ENCODE results near the gene GPC4.
A peak's percentile ranks its signal among the peaks of the same experiment; 100 is the strongest.

GPC4 gene

DNA sequence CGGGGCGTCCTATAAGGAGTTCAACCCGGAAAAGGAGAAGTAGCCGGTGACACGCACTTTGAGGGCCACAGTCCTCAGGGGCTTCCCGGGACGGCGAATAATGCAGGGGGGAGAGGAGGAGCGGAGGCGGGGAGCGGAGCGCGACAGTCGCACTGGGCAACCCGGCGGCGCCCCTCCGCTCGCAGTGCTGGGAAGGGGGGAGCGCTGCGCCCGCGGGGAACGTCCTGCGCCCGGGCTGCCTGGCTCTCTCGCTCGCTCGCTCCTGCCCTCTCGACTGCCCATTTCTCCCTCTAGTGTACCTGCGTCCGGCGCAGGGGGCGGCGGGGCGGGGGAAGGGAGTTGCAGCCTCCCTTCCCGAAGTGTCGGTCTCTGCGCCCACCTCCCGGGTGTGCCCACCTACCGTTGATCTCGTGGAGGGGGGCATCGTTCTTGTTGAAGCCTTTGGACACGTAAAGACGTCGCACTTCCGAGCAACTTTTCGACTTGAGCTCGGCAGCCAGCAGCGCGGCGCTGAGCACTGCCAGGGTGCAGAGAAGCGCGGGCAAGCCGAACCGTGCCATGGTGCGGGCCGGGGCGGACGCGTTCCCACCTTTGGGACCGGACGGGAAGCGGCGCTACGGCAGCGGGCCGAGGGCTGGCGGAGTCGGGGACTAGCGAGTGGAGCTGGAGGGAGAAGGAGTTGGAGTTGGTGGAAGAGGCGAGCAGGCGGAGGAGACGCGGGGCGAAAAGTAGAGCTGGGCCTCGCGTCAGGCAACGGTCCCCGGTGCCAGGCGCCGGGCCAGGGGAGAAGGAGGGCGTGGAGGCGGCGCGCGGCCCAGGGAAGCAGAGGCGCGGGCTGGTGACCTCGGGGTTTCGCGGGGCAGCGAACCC is 648 bp downstream of the GPC4 start:
- peak overlapping the region; percentile 64 for H3K9ac ChIP-seq (ENCODE audit: insufficient read length)
- no peak for DNase-seq (ENCODE audit: low read depth, low spot score)
- peak overlapping the region; percentile 85 for H3K4me3 ChIP-seq
- H3K9me3 ChIP-seq (ENCODE audit: low read depth, low read length) = no peaks in the 10 kb centered on the region
- H3K27ac ChIP-seq = no peak overlapping the region
- H3K36me3 ChIP-seq (ENCODE audit: insufficient read depth, low read length) = no peaks in the 10 kb centered on the region
- TF ChIP-seq FOXP2 (optimal IDR thresholded peaks at IDR 0.05; ENCODE audit: control extremely low read depth, extremely low read length, insufficient read depth) = no peak
- TF ChIP-seq POLR2AphosphoS5 (IDR thresholded peaks at IDR 0.05; ENCODE audit: borderline replicate concordance, low read depth, low read length) = no peak
- no peak for TF ChIP-seq EZH2 (IDR thresholded peaks at IDR 0.05)

DNA sequence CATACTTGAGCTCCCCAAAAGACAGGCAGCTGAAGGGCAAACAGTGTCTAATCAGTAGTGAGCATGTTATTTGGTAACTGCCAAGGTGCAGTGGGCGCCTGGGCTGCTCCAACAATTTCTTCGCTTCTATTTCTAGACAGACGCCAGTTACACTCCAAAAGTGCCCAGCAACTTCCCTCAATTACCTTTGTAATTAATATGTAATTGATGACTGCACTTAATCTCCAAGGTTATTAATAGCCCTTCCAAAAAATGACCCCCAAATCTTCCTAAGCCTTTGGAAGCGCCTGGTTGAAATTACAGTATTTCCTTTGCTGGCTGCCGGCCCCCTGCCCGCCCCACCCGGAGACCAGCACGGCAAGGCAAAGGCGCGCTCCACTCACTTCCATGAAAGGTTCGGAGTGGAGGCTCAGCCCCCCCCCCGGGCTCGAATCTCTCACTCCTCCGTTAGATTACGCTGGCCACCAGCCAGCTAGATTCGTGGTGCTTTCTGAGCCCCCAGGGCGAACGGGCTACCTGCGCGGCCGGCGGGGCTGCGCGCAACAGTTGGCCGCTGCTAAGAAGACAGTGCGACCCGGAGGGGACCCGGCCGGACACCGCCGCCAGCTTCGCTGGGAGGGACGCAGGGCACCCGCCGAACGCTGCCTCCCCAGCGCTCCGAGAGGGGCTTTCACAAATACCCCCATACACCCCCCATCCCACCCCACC is 1.9 kb downstream of the GPC4 start:
- Histone ChIP-seq H3K9me3 (ENCODE audit: low read depth, low read length) (no peaks in the 10 kb centered on the region), H3K36me3 (ENCODE audit: insufficient read depth, low read length) (no peaks in the 10 kb centered on the region), H3K9ac (ENCODE audit: insufficient read length) (no peak overlapping the region), H3K4me3 (peak overlapping the region; percentile 85), H3K27ac (no peak overlapping the region)
- no peak for TF ChIP-seq EZH2 (IDR thresholded peaks at IDR 0.05)
- no peak for TF ChIP-seq FOXP2 (optimal IDR thresholded peaks at IDR 0.05; ENCODE audit: control extremely low read depth, extremely low read length, insufficient read depth)
- TF ChIP-seq POLR2AphosphoS5 (IDR thresholded peaks at IDR 0.05; ENCODE audit: borderline replicate concordance, low read depth, low read length) = no peak
- DNase-seq (ENCODE audit: low read depth, low spot score) = no peak

GRCh38 chrX:133412665-133413064 is 2.6 kb downstream of the GPC4 start:
- no peak for DNase-seq (ENCODE audit: low read depth, low spot score)
- no peak overlapping the region for H3K9ac ChIP-seq (ENCODE audit: insufficient read length)
- no peak for TF ChIP-seq EZH2 (IDR thresholded peaks at IDR 0.05)
- no peak for TF ChIP-seq FOXP2 (optimal IDR thresholded peaks at IDR 0.05; ENCODE audit: control extremely low read depth, extremely low read length, insufficient read depth)
- no peak for TF ChIP-seq POLR2AphosphoS5 (IDR thresholded peaks at IDR 0.05; ENCODE audit: borderline replicate concordance, low read depth, low read length)
- no peak overlapping the region for H3K4me3 ChIP-seq
- no peaks in the 10 kb centered on the region for H3K9me3 ChIP-seq (ENCODE audit: low read depth, low read length)
- H3K36me3 ChIP-seq (ENCODE audit: insufficient read depth, low read length) = no peaks in the 10 kb centered on the region
- H3K27ac ChIP-seq = no peak overlapping the region

DNA sequence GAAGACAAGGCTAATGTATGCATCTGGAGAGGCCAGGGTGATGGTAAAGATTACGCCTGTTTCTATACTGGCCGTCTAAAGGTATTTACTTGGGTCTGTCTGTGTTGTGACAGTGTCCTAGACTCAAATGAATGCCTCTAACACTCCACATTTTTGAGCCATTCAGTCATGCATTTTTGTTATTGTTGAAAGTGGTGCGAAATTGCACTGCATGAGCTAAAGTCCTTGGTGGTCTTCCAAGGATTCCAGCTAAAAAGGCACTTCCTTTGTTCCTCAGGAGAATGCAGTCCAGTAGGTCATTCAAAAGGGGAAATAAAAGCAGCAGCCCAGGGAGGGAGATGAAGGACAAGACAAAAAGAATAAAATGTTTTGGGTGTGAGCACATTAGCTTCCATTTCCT is 3.0 kb downstream of the GPC4 start:
- Histone ChIP-seq H3K9ac (ENCODE audit: insufficient read length) (no peak overlapping the region), H3K4me3 (no peak overlapping the region), H3K27ac (no peak overlapping the region), H3K36me3 (ENCODE audit: insufficient read depth, low read length) (no peaks in the 10 kb centered on the region), H3K9me3 (ENCODE audit: low read depth, low read length) (no peaks in the 10 kb centered on the region)
- DNase-seq (ENCODE audit: low read depth, low spot score) = no peak
- TF ChIP-seq POLR2AphosphoS5 (IDR thresholded peaks at IDR 0.05; ENCODE audit: borderline replicate concordance, low read depth, low read length) (no peak), EZH2 (IDR thresholded peaks at IDR 0.05) (no peak), FOXP2 (optimal IDR thresholded peaks at IDR 0.05; ENCODE audit: control extremely low read depth, extremely low read length, insufficient read depth) (no peak)

DNA sequence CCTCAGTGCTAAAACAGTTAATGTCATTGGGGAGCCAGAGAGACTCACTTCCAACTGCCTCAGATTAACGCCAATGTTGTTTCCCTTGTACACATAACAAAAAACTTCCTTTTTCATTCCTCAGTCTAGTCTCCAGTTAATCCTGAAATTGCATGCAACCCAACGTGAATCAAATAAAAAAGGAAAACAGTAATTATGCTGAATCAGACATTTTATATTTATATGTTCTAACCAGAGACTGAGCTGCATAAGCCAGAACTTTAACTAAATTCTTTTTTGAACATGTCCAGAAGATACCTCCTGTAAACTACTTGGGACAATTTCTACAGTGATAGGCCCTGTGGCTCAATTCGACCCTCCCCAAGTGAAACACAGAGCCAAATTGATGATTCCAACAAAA is 4.7 kb downstream of the GPC4 start:
- H3K27ac ChIP-seq = no peak overlapping the region
- no peak overlapping the region for H3K4me3 ChIP-seq
- TF ChIP-seq POLR2AphosphoS5 (IDR thresholded peaks at IDR 0.05; ENCODE audit: borderline replicate concordance, low read depth, low read length) (no peak), FOXP2 (optimal IDR thresholded peaks at IDR 0.05; ENCODE audit: control extremely low read depth, extremely low read length, insufficient read depth) (no peak), EZH2 (IDR thresholded peaks at IDR 0.05) (no peak)
- no peaks in the 10 kb centered on the region for H3K9me3 ChIP-seq (ENCODE audit: low read depth, low read length)
- no peak overlapping the region for H3K9ac ChIP-seq (ENCODE audit: insufficient read length)
- H3K36me3 ChIP-seq (ENCODE audit: insufficient read depth, low read length) = no peaks in the 10 kb centered on the region
- DNase-seq (ENCODE audit: low read depth, low spot score) = no peak

- no peak overlapping the region for H3K9ac ChIP-seq (ENCODE audit: insufficient read length)
- TF ChIP-seq POLR2AphosphoS5 (IDR thresholded peaks at IDR 0.05; ENCODE audit: borderline replicate concordance, low read depth, low read length) (no peak), FOXP2 (optimal IDR thresholded peaks at IDR 0.05; ENCODE audit: control extremely low read depth, extremely low read length, insufficient read depth) (no peak), EZH2 (IDR thresholded peaks at IDR 0.05) (no peak)
- H3K36me3 ChIP-seq (ENCODE audit: insufficient read depth, low read length) = no peaks in the 10 kb centered on the region
- H3K4me3 ChIP-seq = no peak overlapping the region
- no peaks in the 10 kb centered on the region for H3K9me3 ChIP-seq (ENCODE audit: low read depth, low read length)
- no peak for DNase-seq (ENCODE audit: low read depth, low spot score)
- no peak overlapping the region for H3K27ac ChIP-seq
Observed at GRCh38 chrX:133405498-133406185, 9.6 kb downstream of the GPC4 start.

DNA sequence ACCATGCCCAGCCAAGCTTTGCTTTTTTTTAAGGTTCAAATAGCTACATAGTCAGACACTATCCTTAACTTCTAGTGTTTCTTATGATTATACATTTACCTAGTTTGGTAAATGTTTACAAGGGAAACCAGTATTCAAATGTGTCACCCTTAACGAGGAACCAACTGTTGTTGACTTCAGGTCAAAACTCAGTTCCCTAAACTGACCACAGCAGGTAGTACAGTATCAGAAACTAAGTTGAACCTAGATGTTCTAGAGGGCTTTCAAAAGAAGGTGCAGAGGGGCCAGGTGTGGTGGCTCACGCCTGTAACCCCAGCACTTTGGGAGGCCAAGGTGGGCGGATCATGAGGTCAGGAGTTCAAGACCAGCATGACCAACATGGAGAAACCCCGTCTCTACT is 11.3 kb downstream of the GPC4 start:
- Histone ChIP-seq H3K27ac (no peak overlapping the region), H3K4me3 (no peak overlapping the region), H3K36me3 (ENCODE audit: insufficient read depth, low read length) (no peaks in the 10 kb centered on the region), H3K9me3 (ENCODE audit: low read depth, low read length) (no peaks in the 10 kb centered on the region), H3K9ac (ENCODE audit: insufficient read length) (no peak overlapping the region)
- no peak for TF ChIP-seq EZH2 (IDR thresholded peaks at IDR 0.05)
- no peak for TF ChIP-seq POLR2AphosphoS5 (IDR thresholded peaks at IDR 0.05; ENCODE audit: borderline replicate concordance, low read depth, low read length)
- TF ChIP-seq FOXP2 (optimal IDR thresholded peaks at IDR 0.05; ENCODE audit: control extremely low read depth, extremely low read length, insufficient read depth) = no peak
- DNase-seq (ENCODE audit: low read depth, low spot score) = no peak
